T-cell (primary cell): ENCODE data around the gene EVC. TPM values are rescaled to one million over a fixed set of nuclear protein-coding genes. Genes with fewer than 3 reads are reported as not detected.

ENCODE experiments used
- total RNA-seq, 35 experiments: library from RNA in 6 of 35; stranded (reverse) in 6 of 35; fragments of 120-200 nt in 1 of 35; gene quantifications; one replicate each; pipeline versions ENCODE4 v1.2.1 to v1.2.4 and lab custom pipeline; 2013 to 2026

EVC gene
- total RNA-seq, 5 donors from 2014 or later (not counting 1 experiment from before 2014, with no cell fraction given), result 0.40 to 3.6 (median 1.6) TPM

Other genes with a start within 250 kb of the EVC start
- 1 to 10 TPM; 1.1 to 2.9 (median 1.8) TPM for gene EVC2, start 2.6 kb upstream of the EVC start, total RNA-seq
- gene CRMP1, start 181.9 kb downstream of the EVC start, total RNA-seq, result under 1 TPM in 3 of 5 donors, not detected in 2; 0.16 to 0.28 (median 0.20) TPM